ENCODE measurements around the gene PKMYT1. TPM values are rescaled to one million over a fixed set of nuclear protein-coding genes. Genes with fewer than 3 reads are reported as not detected.

Gene PKMYT1
- total RNA-seq, 2 experiments from 2014 or later, result 0.47 to 0.60 TPM

DNA sequence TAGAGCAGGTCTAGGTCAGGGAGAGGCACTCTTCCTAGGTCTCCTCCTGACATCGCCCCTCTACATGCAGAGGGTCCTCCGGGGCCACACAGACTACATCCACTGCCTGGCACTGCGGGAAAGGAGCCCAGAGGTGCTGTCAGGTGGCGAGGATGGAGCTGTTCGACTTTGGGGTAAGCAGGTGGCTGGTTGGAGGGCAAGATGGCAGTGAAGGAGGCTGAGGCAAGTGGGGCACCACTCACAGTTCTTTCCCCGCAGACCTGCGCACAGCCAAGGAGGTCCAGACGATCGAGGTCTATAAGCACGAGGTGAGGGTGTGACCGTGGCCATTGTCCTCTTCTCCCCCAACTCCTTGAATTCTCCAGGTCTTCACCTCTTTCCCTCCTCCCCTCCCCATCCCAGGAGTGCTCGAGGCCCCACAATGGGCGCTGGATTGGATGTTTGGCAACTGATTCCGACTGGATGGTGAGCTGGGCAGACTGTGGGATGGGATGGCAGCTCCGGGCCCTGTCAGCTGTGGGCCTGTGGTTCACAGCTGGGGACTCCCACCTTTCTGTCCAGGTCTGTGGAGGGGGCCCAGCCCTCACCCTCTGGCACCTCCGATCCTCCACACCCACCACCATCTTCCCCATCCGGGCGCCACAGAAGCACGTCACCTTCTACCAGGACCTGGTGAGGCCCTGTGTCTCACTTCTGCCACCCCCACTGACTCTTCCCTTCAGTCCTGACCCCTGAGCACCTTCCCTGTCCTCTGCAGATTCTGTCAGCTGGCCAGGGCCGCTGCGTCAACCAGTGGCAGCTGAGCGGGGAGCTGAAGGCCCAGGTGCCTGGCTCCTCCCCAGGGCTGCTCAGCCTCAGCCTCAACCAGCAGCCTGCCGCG is 46.6 kb upstream of the PKMYT1 start:
- H3K27ac ChIP-seq (ENCODE audit: low read depth in 1 of 2, low read length in 2 of 2), result no peak overlapping the region
- intact Hi-C loops (cut with DNase I, micrococcal nuclease), result loop anchor here in 1 of 2 experiments (10.0 kb wide), 1 partner anchor 428 kb away; no protein-coding TSS in a partner anchor
- Mint-ChIP-seq H3K27me3 (peaks cover 20% of the 10 kb centered on the region), H3K36me3 (ENCODE audit: low read depth) (peaks cover 22% of the 10 kb centered on the region), H3K9me3 (no peaks in the 10 kb centered on the region), H3K27ac (no peak overlapping the region), H3K4me1 (ENCODE audit: low read depth) (peaks cover 48% of the 10 kb centered on the region), H3K4me3 (no peak overlapping the region)
- H3K4me3 ChIP-seq (ENCODE audit: low read length), result no peak overlapping the region
- H3K9me3 ChIP-seq (ENCODE audit: control insufficient read depth in 1 of 2, insufficient read depth in 1 of 2, low read length in 2 of 2), result peaks cover 0 to 4% of the 10 kb centered on the region in 2 experiments
- peaks cover 20% of the 10 kb centered on the region for H3K36me3 ChIP-seq (ENCODE audit: insufficient read depth, low read length)
- ATAC-seq (ENCODE audit: poor library complexity), result no peak
- H3K4me1 ChIP-seq (ENCODE audit: insufficient read depth, low read length), result peaks cover 69% of the 10 kb centered on the region
- peak in 1 of 14 experiments; percentile 30 for DNase-seq
- peaks cover 16 to 27% of the 10 kb centered on the region in 2 experiments for H3K27me3 ChIP-seq (ENCODE audit: control insufficient read depth in 1 of 2, insufficient read depth in 2 of 2, low read length in 2 of 2)
- CTCF ChIA-PET, result interaction anchor here (1.2 to 9.0 kb wide), 7 partner anchors 8 to 144 kb away, joined by 3 to 181 read pairs (median 4); partner anchors contain the start of genes CLDN6, FLYWCH2 and PKMYT1
- TF ChIP-seq, protein P1, sequence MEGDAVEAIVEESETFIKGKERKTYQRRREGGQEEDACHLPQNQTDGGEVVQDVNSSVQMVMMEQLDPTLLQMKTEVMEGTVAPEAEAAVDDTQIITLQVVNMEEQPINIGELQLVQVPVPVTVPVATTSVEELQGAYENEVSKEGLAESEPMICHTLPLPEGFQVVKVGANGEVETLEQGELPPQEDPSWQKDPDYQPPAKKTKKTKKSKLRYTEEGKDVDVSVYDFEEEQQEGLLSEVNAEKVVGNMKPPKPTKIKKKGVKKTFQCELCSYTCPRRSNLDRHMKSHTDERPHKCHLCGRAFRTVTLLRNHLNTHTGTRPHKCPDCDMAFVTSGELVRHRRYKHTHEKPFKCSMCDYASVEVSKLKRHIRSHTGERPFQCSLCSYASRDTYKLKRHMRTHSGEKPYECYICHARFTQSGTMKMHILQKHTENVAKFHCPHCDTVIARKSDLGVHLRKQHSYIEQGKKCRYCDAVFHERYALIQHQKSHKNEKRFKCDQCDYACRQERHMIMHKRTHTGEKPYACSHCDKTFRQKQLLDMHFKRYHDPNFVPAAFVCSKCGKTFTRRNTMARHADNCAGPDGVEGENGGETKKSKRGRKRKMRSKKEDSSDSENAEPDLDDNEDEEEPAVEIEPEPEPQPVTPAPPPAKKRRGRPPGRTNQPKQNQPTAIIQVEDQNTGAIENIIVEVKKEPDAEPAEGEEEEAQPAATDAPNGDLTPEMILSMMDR (IDR thresholded peaks at IDR 0.05), result no peak
- POLR2A ChIA-PET, result interaction anchor here (1.2 to 2.0 kb wide), 5 partner anchors 23 to 132 kb away, joined by 4 to 20 read pairs (median 8); partner anchors contain the start of gene IL32

DNA sequence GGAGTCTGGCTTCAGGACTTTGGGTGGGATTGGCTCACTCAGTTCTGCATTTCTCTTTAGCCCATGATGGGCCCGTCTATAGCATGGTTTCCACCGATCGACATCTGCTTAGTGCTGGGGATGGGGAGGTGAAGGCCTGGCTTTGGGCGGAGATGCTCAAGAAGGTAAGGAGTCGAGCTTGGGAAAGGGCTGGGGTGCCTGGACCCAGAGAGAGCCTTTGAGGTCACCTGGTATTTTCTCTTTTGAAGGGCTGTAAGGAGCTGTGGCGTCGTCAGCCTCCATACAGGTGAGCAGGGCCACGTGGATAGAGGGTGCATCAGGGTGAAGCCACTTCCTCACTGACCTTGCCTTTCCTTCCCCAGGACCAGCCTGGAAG is 45.7 kb upstream of the PKMYT1 start:
- intact Hi-C loops (cut with DNase I, micrococcal nuclease), result loop anchor here in 1 of 2 experiments (10.0 kb wide), 1 partner anchor 429 kb away; no protein-coding TSS in a partner anchor
- peaks cover 53% of the 10 kb centered on the region for H3K4me1 Mint-ChIP-seq (ENCODE audit: low read depth)
- H3K4me3 Mint-ChIP-seq, result no peak overlapping the region
- peaks cover 14 to 20% of the 10 kb centered on the region in 2 experiments for H3K27me3 ChIP-seq (ENCODE audit: control insufficient read depth in 1 of 2, insufficient read depth in 2 of 2, low read length in 2 of 2)
- H3K27ac Mint-ChIP-seq, result no peak overlapping the region
- DNase-seq (peak in 1 of 14 experiments; percentile 36), ATAC-seq (ENCODE audit: poor library complexity) (no peak)
- peaks cover 20% of the 10 kb centered on the region for H3K36me3 ChIP-seq (ENCODE audit: insufficient read depth, low read length)
- ChIA-PET POLR2A (no interaction called here), CTCF (interaction anchor here (1.8 to 9.0 kb wide), 2 partner anchors 20 to 33 kb away, joined by 3 to 181 read pairs; no protein-coding TSS in a partner anchor)
- H3K36me3 Mint-ChIP-seq (ENCODE audit: low read depth), result peaks cover 22% of the 10 kb centered on the region
- H3K27me3 Mint-ChIP-seq, result peaks cover 15% of the 10 kb centered on the region
- TF ChIP-seq, protein P1 (IDR thresholded peaks at IDR 0.05), result no peak
- peaks cover 0 to 4% of the 10 kb centered on the region in 2 experiments for H3K9me3 ChIP-seq (ENCODE audit: control insufficient read depth in 1 of 2, insufficient read depth in 1 of 2, low read length in 2 of 2)
- H3K9me3 Mint-ChIP-seq, result no peaks in the 10 kb centered on the region
- no peak overlapping the region for H3K27ac ChIP-seq (ENCODE audit: low read depth in 1 of 2, low read length in 2 of 2)
- H3K4me3 ChIP-seq (ENCODE audit: low read length), result no peak overlapping the region
- peaks cover 75% of the 10 kb centered on the region for H3K4me1 ChIP-seq (ENCODE audit: insufficient read depth, low read length)

DNA sequence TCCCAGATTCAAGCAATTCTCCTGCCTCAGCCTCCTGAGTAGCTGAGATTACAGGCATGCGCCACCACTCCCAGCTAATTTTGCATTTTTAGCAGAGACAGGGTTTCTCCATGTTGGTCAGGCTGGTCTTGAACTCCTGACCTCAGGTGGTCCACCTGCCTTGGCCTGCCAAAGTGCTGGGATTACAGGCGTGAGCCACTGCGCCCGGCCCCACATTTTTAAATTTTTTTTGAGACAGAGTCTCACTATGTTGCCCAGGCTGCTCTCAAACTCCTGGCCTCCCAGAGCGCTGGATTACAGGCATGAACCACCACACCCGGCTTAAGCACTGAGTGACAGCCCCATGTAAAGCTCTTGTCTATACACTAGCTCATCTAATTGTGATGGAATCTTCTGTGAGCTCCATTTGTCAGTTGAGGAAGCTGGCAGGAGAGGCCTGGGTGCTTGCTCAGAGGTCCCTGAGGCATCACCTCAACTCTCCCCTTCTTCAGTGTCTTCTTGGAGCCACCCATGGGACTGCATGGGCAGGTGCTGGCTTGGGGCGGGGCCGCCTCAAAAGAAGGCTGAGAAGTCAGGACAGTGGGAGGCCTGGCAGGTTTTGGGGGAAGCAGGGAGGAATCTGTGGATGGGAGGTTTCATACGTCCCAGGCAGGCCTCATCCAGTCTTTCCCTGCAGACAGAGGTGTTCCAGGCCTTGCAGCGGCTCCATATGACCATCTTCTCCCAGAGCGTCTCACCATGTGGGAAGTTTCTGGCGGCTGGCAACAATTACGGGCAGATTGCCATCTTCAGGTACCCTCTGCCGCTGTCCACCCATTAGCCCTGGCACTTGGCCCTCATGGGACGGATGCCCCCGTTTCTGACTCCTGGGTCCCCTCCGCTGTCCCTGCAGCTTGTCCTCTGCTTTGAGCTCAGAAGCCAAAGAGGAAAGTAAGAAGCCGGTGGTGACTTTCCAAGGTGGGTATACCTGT is 45.1 kb upstream of the PKMYT1 start:
- H3K4me3 Mint-ChIP-seq, result peak overlapping the region; percentile 11
- peaks cover 0 to 4% of the 10 kb centered on the region in 2 experiments for H3K9me3 ChIP-seq (ENCODE audit: control insufficient read depth in 1 of 2, insufficient read depth in 1 of 2, low read length in 2 of 2)
- DNase-seq (peak in 1 of 14 experiments; percentile 39), ATAC-seq (ENCODE audit: poor library complexity) (no peak)
- intact Hi-C loops (cut with DNase I, micrococcal nuclease), result loop anchor here in 1 of 2 experiments (10.0 kb wide), 1 partner anchor 429 kb away; no protein-coding TSS in a partner anchor
- peaks cover 15% of the 10 kb centered on the region for H3K27me3 Mint-ChIP-seq
- H3K27me3 ChIP-seq (ENCODE audit: control insufficient read depth in 1 of 2, insufficient read depth in 2 of 2, low read length in 2 of 2), result peaks cover 8 to 15% of the 10 kb centered on the region in 2 experiments
- TF ChIP-seq, protein P1 (IDR thresholded peaks at IDR 0.05), result no peak
- no peak overlapping the region for H3K27ac Mint-ChIP-seq
- H3K36me3 ChIP-seq (ENCODE audit: insufficient read depth, low read length), result peaks cover 20% of the 10 kb centered on the region
- ChIA-PET POLR2A (interaction anchor here (0.6 to 1.4 kb wide), 2 partner anchors 22 to 1062 kb away, joined by 3 to 5 read pairs; no protein-coding TSS in a partner anchor), CTCF (interaction anchor here (1.2 to 9.0 kb wide), 4 partner anchors 20 to 157 kb away, joined by 3 to 181 read pairs (median 5); no protein-coding TSS in a partner anchor)
- peaks cover 80% of the 10 kb centered on the region for H3K4me1 ChIP-seq (ENCODE audit: insufficient read depth, low read length)
- peaks cover 22% of the 10 kb centered on the region for H3K36me3 Mint-ChIP-seq (ENCODE audit: low read depth)
- H3K4me3 ChIP-seq (ENCODE audit: low read length), result no peak overlapping the region
- no peaks in the 10 kb centered on the region for H3K9me3 Mint-ChIP-seq
- peaks cover 58% of the 10 kb centered on the region for H3K4me1 Mint-ChIP-seq (ENCODE audit: low read depth)
- no peak overlapping the region for H3K27ac ChIP-seq (ENCODE audit: low read depth in 1 of 2, low read length in 2 of 2)
